Loucy (cell line): Measurements from ENCODE around the gene SYNPO.

Experiments used
- H2AFZ ChIP-seq: fragments of 200-600 bp; sonication (generic); 2 replicates; pipeline ENCODE4 v1.6.0; 2016; ENCODE audit warnings: antibody characterized with exemption, mild to moderate bottlenecking, low read length, moderate library complexity
- H3F3A ChIP-seq: fragments of 200-600 bp; 2 replicates; pipeline ENCODE4 v1.6.0; 2016; ENCODE audit warnings: antibody characterized with exemption, low read depth, mild to moderate bottlenecking
- H3K27me3 ChIP-seq: fragments of 200-600 bp; sonication (generic); 2 replicates; pipeline ENCODE4 v1.6.1; 2014; ENCODE audit warnings: low read length, mild to moderate bottlenecking; ENCODE audit not compliant: insufficient read depth, poor library complexity, severe bottlenecking
- H3K36me3 ChIP-seq: fragments of 200-600 bp; sonication (generic); 2 replicates; pipeline ENCODE4 v1.6.1; 2016; ENCODE audit warnings: low read length; ENCODE audit not compliant: insufficient read depth
- H3K4me1 ChIP-seq: fragments of 200-600 bp; sonication (generic); 2 replicates; pipeline ENCODE4 v1.5.1; 2014; ENCODE audit warnings: low read length, mild to moderate bottlenecking; ENCODE audit not compliant: insufficient read depth, poor library complexity, severe bottlenecking
- H3K4me2 ChIP-seq: fragments of 200-600 bp; sonication (generic); 2 replicates; pipeline ENCODE4 v1.6.0; 2014; ENCODE audit warnings: antibody characterized with exemption, low read length, low read depth, mild to moderate bottlenecking; ENCODE audit not compliant: poor library complexity, severe bottlenecking
- H3K4me3 ChIP-seq: fragments of 200-600 bp; sonication (generic); 2 replicates; pipeline ENCODE4 v1.5.1; 2014; ENCODE audit warnings: low read length, mild to moderate bottlenecking, mixed read lengths; ENCODE audit not compliant: poor library complexity, severe bottlenecking
- H3K79me2 ChIP-seq: fragments of 200-600 bp; sonication (generic); 2 replicates; pipeline ENCODE4 v1.6.1; 2014; ENCODE audit warnings: low read length; ENCODE audit not compliant: insufficient read depth
- H3K9ac ChIP-seq: fragments of 200-600 bp; sonication (generic); 2 replicates; pipeline ENCODE4 v1.6.0; 2014; ENCODE audit warnings: mild to moderate bottlenecking, low read depth, low read length, moderate library complexity; ENCODE audit not compliant: poor library complexity, severe bottlenecking
- H3K9me2 ChIP-seq: fragments of 200-600 bp; sonication (generic); replicated peaks from 2 replicates; pipeline ENCODE4 v1.6.1; 2016; ENCODE audit warnings: low read depth, low read length, mixed read lengths
- H3K9me3 ChIP-seq: fragments of 200-600 bp; sonication (generic); 2 replicates; pipeline ENCODE4 v1.6.1; 2014; ENCODE audit warnings: mild to moderate bottlenecking, antibody characterized with exemption, low read length, low read depth; ENCODE audit not compliant: insufficient read depth
- H4K20me1 ChIP-seq: fragments of 200-600 bp; sonication (generic); 2 replicates; pipeline ENCODE4 v1.6.0; 2014; ENCODE audit warnings: antibody characterized with exemption, low read length, mild to moderate bottlenecking; ENCODE audit not compliant: insufficient read depth, poor library complexity, severe bottlenecking
- EZH2phosphoT487 ChIP-seq: fragments of 200-600 bp; IDR thresholded peaks from 2 replicates; pipeline ENCODE4 v1.6.1; 2018; ENCODE audit warnings: antibody characterized with exemption, mild to moderate bottlenecking, moderate library complexity, borderline replicate concordance
- TF ChIP-seq, protein P1 (sequence below): fragments of 200-600 bp; sonication (generic); conservative IDR thresholded peaks from 2 replicates; pipeline ENCODE4 v1.5.1; 2014; ENCODE audit warnings: mild to moderate bottlenecking, antibody characterized with exemption, low read length

The SYNPO gene

DNA sequence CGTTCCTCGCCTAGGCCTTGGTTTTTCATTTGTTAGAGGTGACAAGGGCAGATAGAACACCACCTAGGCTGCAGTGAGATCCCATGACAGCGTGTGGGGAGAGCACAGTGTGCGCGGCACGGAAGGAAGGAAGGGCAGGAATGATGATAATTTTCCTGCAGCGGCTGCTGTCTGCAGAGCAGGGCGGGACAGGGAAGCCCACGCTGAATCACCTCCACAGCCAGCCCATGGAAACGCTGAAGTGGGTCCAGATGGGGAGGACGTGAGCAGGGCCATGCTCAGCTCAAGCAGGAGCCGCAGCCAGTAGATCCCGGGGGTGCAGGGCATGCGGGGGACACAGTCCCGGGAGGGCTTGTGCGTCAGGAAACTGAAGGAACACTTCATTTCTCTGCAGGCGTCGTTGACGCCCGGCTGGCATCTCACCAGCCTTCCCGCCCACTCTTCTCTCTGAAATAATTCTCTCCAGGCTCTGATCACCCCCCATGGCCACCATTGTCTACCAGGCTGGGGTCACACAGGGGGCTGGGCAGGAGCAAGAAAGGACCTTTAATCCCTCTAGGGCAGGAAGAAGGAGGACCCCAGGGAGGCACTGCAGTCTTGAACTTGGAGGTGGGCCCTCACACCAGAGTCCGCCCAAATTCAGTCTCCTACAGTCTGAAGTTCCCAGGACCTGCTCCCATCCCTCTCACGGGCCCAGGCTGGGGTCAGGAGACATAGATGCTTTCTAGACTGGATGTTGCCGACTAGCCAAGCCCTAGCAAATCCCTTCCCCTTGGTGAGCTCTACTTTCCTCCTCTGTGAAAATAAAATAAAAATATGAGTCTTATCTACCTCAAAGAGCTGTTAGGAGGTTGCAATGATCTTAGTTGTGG, 20.9 kb upstream of the SYNPO start:
- Histone ChIP-seq H3K4me1 (no peaks in the 10 kb centered on the region), H3K9me3 (no peaks in the 10 kb centered on the region), H3K4me2 (no peak overlapping the region), H3K9ac (no peak overlapping the region), H3K36me3 (no peaks in the 10 kb centered on the region), H3K27me3 (no peaks in the 10 kb centered on the region), H3K4me3 (no peak overlapping the region), H3F3A (no peaks in the 10 kb centered on the region), H4K20me1 (no peaks in the 10 kb centered on the region), H3K9me2 (no peaks in the 10 kb centered on the region), H3K79me2 (no peaks in the 10 kb centered on the region), H2AFZ (no peak overlapping the region)
- no peak for TF ChIP-seq EZH2phosphoT487
- TF ChIP-seq, protein P1, sequence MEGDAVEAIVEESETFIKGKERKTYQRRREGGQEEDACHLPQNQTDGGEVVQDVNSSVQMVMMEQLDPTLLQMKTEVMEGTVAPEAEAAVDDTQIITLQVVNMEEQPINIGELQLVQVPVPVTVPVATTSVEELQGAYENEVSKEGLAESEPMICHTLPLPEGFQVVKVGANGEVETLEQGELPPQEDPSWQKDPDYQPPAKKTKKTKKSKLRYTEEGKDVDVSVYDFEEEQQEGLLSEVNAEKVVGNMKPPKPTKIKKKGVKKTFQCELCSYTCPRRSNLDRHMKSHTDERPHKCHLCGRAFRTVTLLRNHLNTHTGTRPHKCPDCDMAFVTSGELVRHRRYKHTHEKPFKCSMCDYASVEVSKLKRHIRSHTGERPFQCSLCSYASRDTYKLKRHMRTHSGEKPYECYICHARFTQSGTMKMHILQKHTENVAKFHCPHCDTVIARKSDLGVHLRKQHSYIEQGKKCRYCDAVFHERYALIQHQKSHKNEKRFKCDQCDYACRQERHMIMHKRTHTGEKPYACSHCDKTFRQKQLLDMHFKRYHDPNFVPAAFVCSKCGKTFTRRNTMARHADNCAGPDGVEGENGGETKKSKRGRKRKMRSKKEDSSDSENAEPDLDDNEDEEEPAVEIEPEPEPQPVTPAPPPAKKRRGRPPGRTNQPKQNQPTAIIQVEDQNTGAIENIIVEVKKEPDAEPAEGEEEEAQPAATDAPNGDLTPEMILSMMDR: no peak

GRCh38 chr5:150621301-150621700, 19.2 kb upstream of the SYNPO start:
- H3K4me2 ChIP-seq: no peak overlapping the region
- H3K4me3 ChIP-seq: no peak overlapping the region
- H3K9me2 ChIP-seq: no peaks in the 10 kb centered on the region
- TF ChIP-seq, protein P1: no peak
- TF ChIP-seq EZH2phosphoT487: no peak
- H3K36me3 ChIP-seq: no peaks in the 10 kb centered on the region
- H3K9ac ChIP-seq: no peak overlapping the region
- H3F3A ChIP-seq: no peaks in the 10 kb centered on the region
- no peaks in the 10 kb centered on the region for H3K4me1 ChIP-seq
- no peaks in the 10 kb centered on the region for H3K27me3 ChIP-seq
- H3K79me2 ChIP-seq: no peaks in the 10 kb centered on the region
- no peaks in the 10 kb centered on the region for H4K20me1 ChIP-seq
- no peaks in the 10 kb centered on the region for H3K9me3 ChIP-seq
- no peak overlapping the region for H2AFZ ChIP-seq

DNA sequence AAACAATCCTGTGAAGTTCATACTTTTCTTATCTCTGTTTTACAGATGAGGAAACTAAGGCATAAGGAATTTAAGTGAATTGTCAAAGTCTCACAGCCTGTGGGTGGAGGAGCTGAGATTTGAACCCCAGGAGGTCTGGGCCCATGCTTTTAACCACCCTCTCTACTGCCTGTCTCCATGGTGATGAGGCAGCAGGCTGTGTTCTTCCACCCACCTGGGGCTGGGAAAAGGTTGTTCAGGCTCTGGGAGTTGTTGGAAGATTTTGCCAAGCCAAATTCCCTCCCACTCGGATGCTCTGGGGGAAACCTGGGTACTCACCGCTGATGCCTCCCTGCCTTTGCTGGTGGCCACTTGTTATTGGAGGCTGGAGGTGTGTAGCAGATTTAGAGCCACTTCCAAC, 18.3 kb upstream of the SYNPO start:
- Histone ChIP-seq H3K9ac (no peak overlapping the region), H3K4me1 (no peaks in the 10 kb centered on the region), H3K36me3 (no peaks in the 10 kb centered on the region), H3K27me3 (no peaks in the 10 kb centered on the region), H3K9me3 (no peaks in the 10 kb centered on the region), H3K4me2 (no peak overlapping the region), H4K20me1 (no peaks in the 10 kb centered on the region), H3K4me3 (no peak overlapping the region), H2AFZ (no peak overlapping the region), H3K79me2 (no peaks in the 10 kb centered on the region), H3F3A (no peaks in the 10 kb centered on the region), H3K9me2 (no peaks in the 10 kb centered on the region)
- TF ChIP-seq, protein P1: no peak
- TF ChIP-seq EZH2phosphoT487: no peak
